Inferior parietal cortex (tissue), 1 donor: ENCODE data around the gene METTL15.
A peak's percentile ranks its signal among the peaks of the same experiment; 100 is the strongest.
"Not testable (repeated sequence)": the region's sequence is repeated elsewhere in the genome, so short reads cannot be mapped to it uniquely, and the experiment has no call there.

Experiments used
- DNase-seq: peaks from one replicate; pipeline ENCODE4 v3.0.0-alpha.2; 2016; ENCODE audit errors: extremely low spot score

Gene METTL15

DNA sequence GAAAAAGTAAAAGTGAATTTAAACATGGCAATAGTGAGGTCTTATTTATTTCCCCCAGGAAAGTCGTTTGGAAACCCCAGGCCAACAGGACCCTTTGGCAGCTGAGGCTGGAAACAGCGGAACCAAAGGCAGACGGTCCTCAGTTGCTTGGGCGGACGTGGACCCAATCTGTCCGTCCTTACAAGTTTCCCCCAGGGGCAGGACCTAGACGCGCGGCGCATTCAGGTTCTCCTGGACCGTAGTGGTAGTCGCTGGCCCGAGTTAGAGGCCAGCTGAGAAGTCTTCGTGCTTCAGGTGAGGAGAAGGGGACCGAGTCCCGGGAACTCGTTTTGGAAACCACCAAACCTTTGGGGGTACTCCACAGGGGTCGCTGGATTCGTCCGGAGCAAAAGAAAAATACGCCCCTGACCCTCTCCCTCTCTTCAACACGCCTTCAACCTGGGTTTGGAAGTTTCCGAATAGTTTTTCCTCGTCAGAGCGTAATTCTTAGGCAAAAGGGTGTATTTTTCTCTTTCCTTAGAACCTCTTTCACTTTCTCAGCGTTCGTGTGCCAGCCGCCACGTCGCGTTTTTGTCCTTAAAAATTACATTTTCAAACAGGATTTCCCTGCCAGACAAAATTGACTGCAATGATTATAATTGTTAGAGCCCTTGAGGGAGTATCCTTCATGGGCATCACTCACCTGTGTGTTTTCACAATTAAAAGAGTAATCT is 2.1 kb downstream of the METTL15 start:
- peak; percentile 67 for DNase-seq

DNA sequence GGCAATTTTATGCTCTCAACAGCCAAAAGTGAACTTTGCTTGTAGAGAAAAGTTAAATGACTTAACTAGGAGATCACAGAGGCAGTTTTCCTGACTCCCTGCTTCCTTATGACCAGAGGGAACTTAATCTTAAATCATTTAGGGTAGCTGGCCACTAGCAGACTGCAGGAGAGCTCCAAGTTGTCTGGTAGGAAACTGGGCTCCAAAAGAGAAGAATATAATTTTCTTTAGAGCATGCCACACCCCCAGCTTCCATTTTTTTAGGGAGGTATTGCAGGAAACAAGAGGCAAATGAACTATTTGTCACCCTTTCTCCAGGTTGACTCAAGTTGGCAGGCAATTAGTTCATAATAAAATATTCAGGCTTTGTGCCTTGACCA is 2.6 kb downstream of the METTL15 start:
- no peak for DNase-seq

DNA sequence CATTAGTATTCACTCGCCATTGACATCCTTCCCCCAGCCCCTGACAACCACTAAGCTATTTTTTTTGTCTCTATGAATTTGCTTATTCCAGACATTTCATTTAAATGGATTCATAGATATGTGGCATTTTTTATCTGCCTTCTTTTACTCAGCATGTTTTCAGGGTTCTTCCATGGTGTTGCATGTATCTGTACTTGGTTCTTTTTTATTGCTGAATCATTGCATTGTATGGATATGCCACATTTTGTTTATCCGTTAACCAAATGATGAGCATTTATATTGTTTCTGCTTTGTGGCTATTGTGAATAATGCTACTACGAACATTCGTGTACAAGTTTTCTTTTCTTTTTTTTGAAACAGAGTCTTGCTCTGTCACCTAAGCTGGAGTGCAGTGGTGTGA is 5.9 kb downstream of the METTL15 start:
- no peak for DNase-seq

- DNase-seq, result no peak
These were observed 6.5 kb downstream of the METTL15 start for GRCh38 chr11:28114731-28115130.

- DNase-seq, result no peak
These were observed 9.5 kb downstream of the METTL15 start for GRCh38 chr11:28117712-28118111.

- no peak for DNase-seq
These were observed 15.0 kb downstream of the METTL15 start for GRCh38 chr11:28123151-28123581.

- DNase-seq, result no peak
These were observed 24.4 kb downstream of the METTL15 start for GRCh38 chr11:28132548-28132947.

DNA sequence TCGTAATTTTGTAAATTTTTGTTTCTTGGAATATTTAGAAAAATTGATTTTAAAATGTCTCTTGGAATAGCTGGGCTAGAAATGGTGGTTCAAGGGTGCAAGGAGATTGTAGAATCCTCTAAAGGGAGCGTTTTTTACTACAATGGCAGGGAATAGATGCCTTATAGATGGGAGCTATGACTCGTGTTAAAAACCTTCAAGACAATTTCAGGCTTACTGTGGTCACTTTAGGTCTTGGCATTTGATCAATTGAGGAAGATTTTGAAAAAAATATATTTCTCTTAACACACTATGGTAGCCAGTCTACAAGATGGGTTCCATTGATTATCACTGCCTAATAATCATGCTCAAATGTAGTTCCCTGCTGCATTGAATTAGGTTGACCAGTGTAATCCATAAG is 25.0 kb downstream of the METTL15 start:
- no peak for DNase-seq

DNA sequence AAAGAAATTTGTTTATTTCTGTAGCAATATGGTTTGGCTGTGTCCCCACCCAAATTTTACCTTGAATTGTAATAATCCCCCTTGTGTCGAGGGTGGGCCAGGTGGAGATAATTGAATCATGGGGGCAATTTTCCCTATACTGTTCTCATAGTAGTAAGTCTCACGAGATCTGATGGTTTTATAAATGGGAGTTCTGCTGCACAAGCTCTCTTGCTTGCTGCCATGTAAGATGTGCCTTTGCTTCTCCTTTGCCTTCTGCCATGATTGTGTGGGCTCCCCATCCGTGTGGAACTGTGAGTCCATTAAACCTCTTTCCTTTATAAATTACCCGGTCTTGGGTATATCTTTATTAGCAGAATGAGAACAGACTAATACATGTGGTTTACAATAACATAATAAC is 28.0 kb downstream of the METTL15 start:
- DNase-seq, result not testable (repeated sequence)

- no peak for DNase-seq
These were observed 29.2 kb downstream of the METTL15 start for GRCh38 chr11:28137366-28137765.

GRCh38 chr11:28137832-28138231 is 29.6 kb downstream of the METTL15 start:
- no peak for DNase-seq

GRCh38 chr11:28139841-28140415 is 31.7 kb downstream of the METTL15 start:
- DNase-seq, result no peak

DNA sequence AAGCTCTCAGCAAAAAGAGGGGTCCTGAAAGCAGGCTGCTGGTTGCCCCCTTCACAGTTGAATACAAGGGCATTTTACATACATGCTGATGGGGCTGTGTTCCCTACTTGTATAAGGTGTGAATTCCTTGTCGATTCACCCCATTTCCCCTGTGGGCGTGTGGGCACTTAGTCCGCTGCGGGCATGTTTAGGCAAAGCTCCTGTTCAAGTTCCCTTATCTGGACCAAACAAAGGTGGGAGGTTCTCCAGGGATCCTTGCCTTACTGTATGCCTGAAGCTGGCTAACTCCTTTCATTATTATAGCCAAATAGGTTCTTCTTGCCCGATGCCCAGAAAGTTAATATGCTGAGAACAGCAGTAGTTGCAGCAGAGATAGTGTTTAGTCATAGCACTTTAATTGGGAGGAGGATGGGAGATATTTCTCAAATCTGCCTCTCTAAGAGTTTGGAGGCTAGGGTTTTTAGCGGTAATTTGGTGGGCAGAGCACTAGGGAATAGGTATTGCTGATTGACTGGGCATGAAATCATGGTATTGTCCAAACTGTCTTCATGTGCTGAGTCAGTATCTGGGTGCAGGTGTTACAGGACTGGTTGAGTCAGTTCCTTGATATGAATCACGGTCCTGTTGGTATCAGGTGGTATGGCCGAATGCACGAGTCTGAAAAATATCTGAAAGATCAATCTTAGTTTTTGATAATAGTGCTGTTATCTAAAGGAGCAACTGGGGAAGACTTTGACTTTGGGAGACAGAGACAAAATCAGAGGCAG is 32.7 kb downstream of the METTL15 start:
- DNase-seq, result no peak

DNA sequence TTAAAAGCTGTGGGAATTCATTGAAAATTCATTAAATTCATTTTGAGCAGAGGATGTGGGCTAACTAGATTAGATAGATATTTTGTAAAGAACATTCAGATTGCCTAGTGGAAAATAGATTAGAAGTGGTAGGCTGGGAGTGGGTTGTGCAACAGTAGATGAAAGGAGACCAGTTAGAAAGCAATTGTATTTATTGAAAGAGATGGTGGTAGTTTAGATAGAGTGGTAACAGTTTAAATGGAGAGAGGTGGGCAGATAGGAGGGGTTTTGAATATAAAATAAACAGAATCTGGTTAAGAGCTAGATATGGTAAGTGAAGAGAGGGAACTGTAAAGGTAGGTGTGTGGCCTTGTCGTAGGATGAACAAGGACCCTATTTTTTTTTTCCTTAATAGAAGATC is 34.5 kb downstream of the METTL15 start:
- no peak for DNase-seq

DNA sequence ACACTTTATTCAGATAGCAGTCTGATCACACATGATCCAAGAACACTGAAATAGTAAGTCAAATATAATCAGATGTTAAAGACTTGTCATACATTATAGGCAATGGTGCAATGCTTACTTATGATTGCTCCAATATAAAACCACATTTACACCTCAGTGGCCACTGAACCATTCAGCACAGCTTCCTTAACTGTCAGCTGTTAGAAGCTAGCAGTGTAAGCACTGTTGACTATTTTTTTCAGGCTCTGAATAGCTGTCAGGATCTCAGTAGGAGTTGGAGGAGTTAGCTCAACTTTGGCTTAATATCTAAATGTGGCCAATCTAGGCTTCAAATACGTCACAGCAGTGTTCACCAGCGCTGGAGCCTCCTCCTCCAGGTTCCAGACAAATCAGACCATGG is 36.6 kb downstream of the METTL15 start:
- DNase-seq, result no peak

GRCh38 chr11:28146123-28146751 is 38.0 kb downstream of the METTL15 start:
- no peak for DNase-seq

GRCh38 chr11:28152743-28153142 is 44.6 kb downstream of the METTL15 start:
- no peak for DNase-seq

- DNase-seq, result no peak
These were observed 45.4 kb downstream of the METTL15 start for GRCh38 chr11:28153586-28153985.

GRCh38 chr11:28168718-28169117 is 60.5 kb downstream of the METTL15 start:
- no peak for DNase-seq

DNA sequence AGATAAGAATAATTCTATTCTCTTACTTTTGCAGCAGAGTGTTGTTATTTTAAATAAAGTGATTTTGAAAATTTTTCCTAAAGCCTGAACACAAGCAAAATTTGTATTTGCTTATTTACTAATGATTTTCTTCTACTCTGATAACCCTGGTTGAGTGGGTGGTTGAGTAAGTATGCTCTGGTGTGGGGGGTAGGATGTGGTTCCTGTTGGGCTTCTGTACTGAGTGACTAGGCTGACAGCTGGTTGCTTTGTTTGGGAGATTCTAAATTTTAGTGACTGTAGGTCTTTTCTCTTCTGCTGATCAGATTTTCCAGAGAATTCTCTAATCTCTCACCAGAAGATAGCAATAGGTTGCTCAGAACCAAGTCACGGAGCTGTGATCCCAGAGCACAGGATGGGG is 61.6 kb downstream of the METTL15 start:
- no peak for DNase-seq

DNA sequence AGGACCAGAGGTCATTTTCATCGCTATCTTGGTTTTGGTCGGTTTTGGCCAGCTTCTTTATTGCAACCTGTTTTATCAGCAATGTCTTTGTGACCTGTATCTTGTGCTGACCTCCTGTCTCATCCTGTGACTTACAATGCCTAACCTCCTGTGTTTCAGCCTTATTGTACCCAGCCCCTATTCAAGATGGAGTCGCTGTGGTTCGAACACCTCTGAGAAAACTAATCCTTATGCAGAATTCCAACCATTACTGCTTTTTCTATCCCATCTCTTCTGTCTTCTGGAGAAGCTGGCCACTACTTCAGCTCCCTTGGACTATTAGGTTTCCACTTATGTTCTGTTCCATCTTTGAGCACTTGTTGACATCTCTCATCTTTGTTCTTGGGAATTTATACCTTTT is 62.6 kb downstream of the METTL15 start:
- no peak for DNase-seq

- no peak for DNase-seq
These were observed 68.2 kb downstream of the METTL15 start for GRCh38 chr11:28176351-28176750.

DNA sequence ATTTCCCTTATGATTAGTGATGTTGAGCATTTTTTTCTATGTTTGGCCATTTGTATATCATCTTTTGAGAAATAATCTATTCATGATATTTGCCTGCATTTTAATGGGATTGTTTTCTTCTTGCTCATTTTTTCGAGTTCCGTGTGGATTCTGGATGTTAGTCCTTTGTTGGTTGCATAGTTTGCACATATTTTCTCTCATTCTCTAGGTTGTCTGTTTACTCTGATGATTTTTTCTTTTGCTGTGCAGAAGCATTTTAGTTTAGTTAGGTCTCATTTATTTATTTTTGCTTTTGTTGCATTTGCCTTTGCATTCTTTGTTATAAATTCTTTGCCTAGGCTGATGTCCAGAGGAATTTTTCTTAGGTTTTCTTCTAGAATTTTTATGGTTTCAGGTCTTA is 87.3 kb downstream of the METTL15 start:
- DNase-seq, result no peak
